Measurements from ENCODE around the gene SLC35A3. TPM values are rescaled to one million over a fixed set of nuclear protein-coding genes. Genes with fewer than 3 reads are reported as not detected.
A peak's percentile ranks its signal among the peaks of the same experiment; 100 is the strongest.
"Not testable (repeated sequence)": the region's sequence is repeated elsewhere in the genome, so short reads cannot be mapped to it uniquely, and the experiment has no call there.

The SLC35A3 gene
- total and polyA plus RNA-seq, 9 donors: 8.7 to 17.7 (median 12.6) TPM

DNA sequence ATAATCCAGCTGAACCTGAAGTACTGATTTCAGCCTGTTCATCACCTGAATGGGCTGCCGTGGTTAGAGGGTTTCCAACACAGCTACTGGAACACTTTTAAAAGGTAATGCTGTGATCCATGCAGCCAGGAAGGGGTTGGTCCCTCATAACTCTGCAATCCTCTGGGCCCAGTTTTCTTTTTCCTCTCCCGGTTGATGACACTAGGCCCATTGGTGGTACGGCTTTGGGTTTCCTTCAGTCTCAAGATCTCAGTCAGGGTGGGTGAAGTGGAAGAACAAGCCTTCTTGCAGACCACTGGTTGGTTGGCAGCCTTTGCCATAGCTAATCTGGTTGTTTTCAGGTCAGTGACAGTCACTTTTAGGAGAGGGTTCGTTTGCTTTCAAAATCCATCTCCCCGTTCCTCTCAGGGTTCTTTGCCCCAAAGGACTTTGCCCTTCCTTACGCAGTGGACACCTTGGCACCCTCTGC, 502 bp upstream of the SLC35A3 start:
- Histone ChIP-seq H3K36me3 (ENCODE audit: control insufficient read depth, insufficient read depth, low read length) (no peaks in the 10 kb centered on the region), H3K27me3 (ENCODE audit: control insufficient read depth, insufficient read depth, low read length) (no peaks in the 10 kb centered on the region), H3K9me3 (replicated peaks; ENCODE audit: control insufficient read depth, low read depth, low read length) (no peaks in the 10 kb centered on the region), H3K27ac (ENCODE audit: low read length) (peak overlapping the region; percentile 62), H3K4me3 (ENCODE audit: low read length) (peak overlapping the region; percentile 81), H3K4me1 (ENCODE audit: control insufficient read depth, insufficient read depth, low read length) (peaks cover 5% of the 10 kb centered on the region)
- no peak for DNase-seq
- no CpG with 5 or more reads among the region's 6 CpGs for WGBS (ENCODE audit: insufficient coverage)

DNA sequence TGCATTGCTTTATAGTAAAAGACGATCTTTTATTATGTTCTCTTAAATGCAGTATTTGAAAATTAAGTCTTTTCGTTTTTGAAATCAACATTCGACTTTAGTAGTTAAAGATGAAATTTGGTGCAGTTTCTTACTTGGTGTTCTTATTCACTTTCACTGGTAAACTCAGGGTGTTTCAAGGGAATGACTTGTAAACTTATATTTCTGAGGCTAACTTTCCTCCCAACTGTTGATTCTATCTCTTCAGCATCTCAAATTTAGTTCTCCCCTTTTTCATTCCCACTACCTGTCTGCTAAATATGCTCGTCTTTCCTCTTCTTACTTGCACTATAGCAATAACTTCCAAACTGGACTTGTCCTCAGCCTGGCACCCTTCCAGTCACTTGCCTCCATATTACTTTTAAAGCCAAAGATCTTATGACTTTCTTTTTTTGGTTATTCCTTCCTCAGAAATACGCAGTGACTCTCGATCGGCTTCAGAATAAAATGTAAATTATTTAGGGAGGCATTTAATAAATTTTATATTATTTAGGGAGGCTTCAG, 988 bp downstream of the SLC35A3 start:
- H3K4me1 ChIP-seq (ENCODE audit: control insufficient read depth, insufficient read depth, low read length): peaks cover 5% of the 10 kb centered on the region
- H3K27ac ChIP-seq (ENCODE audit: low read length): no peak overlapping the region
- H3K4me3 ChIP-seq (ENCODE audit: low read length): peak overlapping the region; percentile 81
- no peaks in the 10 kb centered on the region for H3K27me3 ChIP-seq (ENCODE audit: control insufficient read depth, insufficient read depth, low read length)
- 43% methylated on average over 1 of the region's 7 CpGs for WGBS (ENCODE audit: insufficient coverage)
- no peak for DNase-seq
- no peaks in the 10 kb centered on the region for H3K9me3 ChIP-seq (replicated peaks; ENCODE audit: control insufficient read depth, low read depth, low read length)
- H3K36me3 ChIP-seq (ENCODE audit: control insufficient read depth, insufficient read depth, low read length): no peaks in the 10 kb centered on the region

DNA sequence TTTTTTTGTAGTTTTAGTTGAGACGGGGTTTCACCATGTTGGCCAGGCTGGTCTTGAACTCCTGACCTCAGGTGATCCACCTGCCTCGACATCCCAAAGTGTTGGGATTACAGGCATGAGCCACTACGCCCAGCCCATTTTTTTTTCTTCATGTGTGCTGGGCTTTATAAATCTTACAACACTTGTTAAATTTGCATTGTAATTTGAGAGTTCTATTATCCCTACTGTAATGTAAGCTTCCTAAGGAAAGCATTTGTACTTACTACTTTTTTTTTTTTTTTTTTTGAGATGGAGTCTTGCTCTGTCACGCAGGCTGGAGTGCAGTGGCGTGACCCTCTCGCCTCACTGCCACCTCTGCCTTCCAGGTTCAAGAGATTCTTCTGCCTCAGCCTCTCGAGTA, 2.3 kb downstream of the SLC35A3 start:
- H3K27me3 ChIP-seq (ENCODE audit: control insufficient read depth, insufficient read depth, low read length); H3K9me3 ChIP-seq (replicated peaks; ENCODE audit: control insufficient read depth, low read depth, low read length); H3K4me1 ChIP-seq (ENCODE audit: control insufficient read depth, insufficient read depth, low read length); H3K4me3 ChIP-seq (ENCODE audit: low read length); DNase-seq; H3K36me3 ChIP-seq (ENCODE audit: control insufficient read depth, insufficient read depth, low read length); H3K27ac ChIP-seq (ENCODE audit: low read length): not testable (repeated sequence)
- WGBS (ENCODE audit: insufficient coverage): 80% methylated on average over 1 of the region's 7 CpGs

DNA sequence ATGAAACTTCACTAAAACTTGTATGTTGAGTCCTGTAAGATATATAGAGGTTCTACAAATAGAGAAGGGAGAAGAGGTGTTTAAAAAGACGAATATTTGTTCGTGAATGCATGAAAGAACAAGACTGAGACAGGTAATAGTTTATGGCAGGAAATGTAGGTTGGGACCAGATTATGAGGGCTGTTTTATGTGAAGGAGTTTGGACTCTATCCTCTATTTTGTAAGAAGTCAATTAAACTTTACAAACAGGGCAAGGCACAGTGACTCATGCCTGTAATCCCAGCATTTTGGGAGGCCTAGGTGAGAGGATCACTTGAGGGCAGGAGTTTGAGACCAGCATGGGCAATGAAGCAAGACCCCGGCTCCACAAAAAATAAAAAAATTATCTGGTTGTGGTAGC, 5.7 kb downstream of the SLC35A3 start:
- no peaks in the 10 kb centered on the region for H3K9me3 ChIP-seq (replicated peaks; ENCODE audit: control insufficient read depth, low read depth, low read length)
- DNase-seq: no peak
- no peak overlapping the region for H3K4me3 ChIP-seq (ENCODE audit: low read length)
- H3K4me1 ChIP-seq (ENCODE audit: control insufficient read depth, insufficient read depth, low read length): no peaks in the 10 kb centered on the region
- H3K27ac ChIP-seq (ENCODE audit: low read length): no peak overlapping the region
- no peaks in the 10 kb centered on the region for H3K27me3 ChIP-seq (ENCODE audit: control insufficient read depth, insufficient read depth, low read length)
- 100% methylated on average over 1 of the region's 3 CpGs for WGBS (ENCODE audit: insufficient coverage)
- H3K36me3 ChIP-seq (ENCODE audit: control insufficient read depth, insufficient read depth, low read length): peaks cover 2% of the 10 kb centered on the region

DNA sequence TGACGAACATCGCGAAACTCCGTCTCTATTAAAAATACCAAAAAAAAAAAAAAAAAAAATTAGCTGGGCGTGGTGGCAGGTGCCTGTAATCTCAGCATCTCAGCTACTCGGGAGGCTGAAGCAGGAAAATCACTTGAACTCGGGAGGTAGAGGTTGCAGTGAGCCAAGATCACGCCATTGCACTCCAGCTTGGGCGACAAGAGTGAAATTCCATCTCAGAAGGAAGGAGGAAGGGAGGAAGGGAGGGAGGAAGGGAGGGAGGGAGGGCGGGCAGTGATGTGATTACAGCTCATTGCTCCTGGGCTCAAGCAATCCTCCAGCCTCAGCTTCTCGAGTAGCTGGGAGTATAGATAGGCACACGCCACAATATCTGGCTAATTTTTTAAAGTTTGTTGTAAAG, 7.5 kb downstream of the SLC35A3 start:
- WGBS (ENCODE audit: insufficient coverage): 73% methylated on average over 7 of the region's 12 CpGs
- H3K4me1 ChIP-seq (ENCODE audit: control insufficient read depth, insufficient read depth, low read length); DNase-seq; H3K9me3 ChIP-seq (replicated peaks; ENCODE audit: control insufficient read depth, low read depth, low read length); H3K36me3 ChIP-seq (ENCODE audit: control insufficient read depth, insufficient read depth, low read length); H3K4me3 ChIP-seq (ENCODE audit: low read length); H3K27ac ChIP-seq (ENCODE audit: low read length); H3K27me3 ChIP-seq (ENCODE audit: control insufficient read depth, insufficient read depth, low read length): not testable (repeated sequence)

DNA sequence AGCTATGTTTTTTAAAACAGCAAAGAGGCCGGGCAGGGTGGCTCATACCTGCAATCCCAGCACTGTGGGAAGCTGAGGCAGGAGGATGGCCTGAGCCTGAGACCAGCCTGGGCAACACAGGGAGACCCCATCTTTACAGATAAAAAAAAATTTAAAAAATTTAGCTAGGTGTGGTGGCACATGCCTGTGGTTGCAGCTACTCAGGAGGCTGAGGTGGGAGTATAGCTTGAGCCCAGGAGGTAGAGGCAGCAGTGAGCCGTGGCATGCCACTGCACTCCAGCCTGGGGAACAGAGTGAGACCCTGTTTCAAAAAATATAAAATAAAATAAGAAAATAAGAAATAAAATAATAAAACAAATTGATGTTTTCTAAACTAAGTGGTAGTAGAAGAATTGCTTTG, 8.4 kb downstream of the SLC35A3 start:
- no CpG with 5 or more reads among the region's 2 CpGs for WGBS (ENCODE audit: insufficient coverage)
- H3K4me1 ChIP-seq (ENCODE audit: control insufficient read depth, insufficient read depth, low read length): no peaks in the 10 kb centered on the region
- peaks cover 2% of the 10 kb centered on the region for H3K36me3 ChIP-seq (ENCODE audit: control insufficient read depth, insufficient read depth, low read length)
- H3K27me3 ChIP-seq (ENCODE audit: control insufficient read depth, insufficient read depth, low read length): no peaks in the 10 kb centered on the region
- H3K4me3 ChIP-seq (ENCODE audit: low read length): no peak overlapping the region
- H3K27ac ChIP-seq (ENCODE audit: low read length): no peak overlapping the region
- H3K9me3 ChIP-seq (replicated peaks; ENCODE audit: control insufficient read depth, low read depth, low read length): no peaks in the 10 kb centered on the region
- DNase-seq: no peak

DNA sequence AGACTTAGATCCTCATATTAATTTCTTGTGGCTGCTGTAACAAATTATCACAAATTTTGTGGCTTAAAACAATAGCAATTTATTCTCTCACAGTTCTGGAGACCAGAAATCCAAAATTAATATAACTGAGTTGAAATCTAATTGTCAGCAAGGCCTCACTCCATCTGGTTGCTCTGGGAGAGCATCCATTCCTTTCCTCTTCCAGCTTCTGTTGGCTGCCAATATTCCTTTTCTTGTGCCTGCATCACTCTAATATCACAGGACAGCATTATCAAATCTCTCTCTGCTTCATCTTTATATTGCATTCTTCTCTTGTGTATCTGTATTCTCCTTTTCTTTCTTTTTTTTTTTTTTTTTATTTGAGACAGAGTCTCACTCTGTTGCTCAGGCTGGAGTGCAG, 9.3 kb downstream of the SLC35A3 start:
- Histone ChIP-seq H3K27me3 (ENCODE audit: control insufficient read depth, insufficient read depth, low read length) (no peaks in the 10 kb centered on the region), H3K27ac (ENCODE audit: low read length) (no peak overlapping the region), H3K4me3 (ENCODE audit: low read length) (no peak overlapping the region), H3K4me1 (ENCODE audit: control insufficient read depth, insufficient read depth, low read length) (no peaks in the 10 kb centered on the region), H3K9me3 (replicated peaks; ENCODE audit: control insufficient read depth, low read depth, low read length) (no peaks in the 10 kb centered on the region), H3K36me3 (ENCODE audit: control insufficient read depth, insufficient read depth, low read length) (peaks cover 2% of the 10 kb centered on the region)
- peak; percentile 59 for DNase-seq

DNA sequence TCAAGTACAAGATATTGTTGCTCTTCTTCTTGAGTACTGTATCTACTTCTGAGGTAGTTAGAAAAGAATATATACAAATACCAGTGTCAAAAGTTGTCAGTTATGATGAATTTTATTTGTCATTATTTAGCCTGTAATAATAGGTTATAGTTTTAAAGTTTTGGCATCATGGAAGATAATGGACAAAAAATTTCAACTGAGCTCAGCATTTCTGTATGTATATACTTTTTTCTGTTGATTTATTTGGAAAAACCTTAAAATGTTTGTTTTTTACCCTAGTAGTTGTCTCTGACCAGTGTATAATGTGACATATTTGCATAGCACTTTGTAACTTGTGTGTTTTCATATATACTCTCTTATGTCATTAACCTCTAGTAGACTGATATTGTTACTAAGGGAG, 11.1 kb downstream of the SLC35A3 start:
- Histone ChIP-seq H3K4me1 (ENCODE audit: control insufficient read depth, insufficient read depth, low read length) (no peaks in the 10 kb centered on the region), H3K9me3 (replicated peaks; ENCODE audit: control insufficient read depth, low read depth, low read length) (no peaks in the 10 kb centered on the region), H3K27me3 (ENCODE audit: control insufficient read depth, insufficient read depth, low read length) (no peaks in the 10 kb centered on the region), H3K4me3 (ENCODE audit: low read length) (no peak overlapping the region), H3K27ac (ENCODE audit: low read length) (no peak overlapping the region), H3K36me3 (ENCODE audit: control insufficient read depth, insufficient read depth, low read length) (peaks cover 2% of the 10 kb centered on the region)
- no peak for DNase-seq

DNA sequence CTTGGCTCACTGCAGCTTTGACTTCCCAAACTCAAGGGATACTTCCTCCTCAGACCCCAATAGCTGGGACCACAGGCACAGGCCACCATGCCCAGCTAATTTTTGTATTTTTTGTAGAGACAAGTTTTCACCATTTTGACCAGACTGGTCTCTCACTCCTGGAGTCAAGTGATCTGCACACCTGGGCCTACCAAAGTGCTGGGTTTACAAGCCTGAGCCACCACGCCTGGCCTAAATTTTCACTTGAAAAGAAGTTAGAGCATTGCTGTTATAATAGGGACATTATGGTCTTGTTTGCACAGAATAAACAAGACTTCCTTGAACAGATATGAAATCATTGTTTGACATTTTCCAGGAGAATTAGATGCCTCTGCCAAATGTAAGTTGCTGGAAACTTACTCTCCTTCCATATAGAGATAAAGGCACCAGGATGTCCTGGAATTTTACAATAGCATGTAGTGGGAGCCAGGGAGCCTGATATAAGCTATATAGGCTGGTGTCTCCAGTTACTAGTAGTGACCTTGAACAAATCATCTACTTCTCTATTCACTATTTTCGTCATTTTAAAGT, 16.9 kb downstream of the SLC35A3 start:
- Histone ChIP-seq H3K36me3 (ENCODE audit: control insufficient read depth, insufficient read depth, low read length) (no peaks in the 10 kb centered on the region), H3K4me1 (ENCODE audit: control insufficient read depth, insufficient read depth, low read length) (no peaks in the 10 kb centered on the region), H3K4me3 (ENCODE audit: low read length) (no peak overlapping the region), H3K27ac (ENCODE audit: low read length) (no peak overlapping the region), H3K27me3 (ENCODE audit: control insufficient read depth, insufficient read depth, low read length) (no peaks in the 10 kb centered on the region), H3K9me3 (replicated peaks; ENCODE audit: control insufficient read depth, low read depth, low read length) (peaks cover 6% of the 10 kb centered on the region)
- WGBS (ENCODE audit: insufficient coverage): no CpG with 5 or more reads among the region's 2 CpGs
- DNase-seq: peak; percentile 3

DNA sequence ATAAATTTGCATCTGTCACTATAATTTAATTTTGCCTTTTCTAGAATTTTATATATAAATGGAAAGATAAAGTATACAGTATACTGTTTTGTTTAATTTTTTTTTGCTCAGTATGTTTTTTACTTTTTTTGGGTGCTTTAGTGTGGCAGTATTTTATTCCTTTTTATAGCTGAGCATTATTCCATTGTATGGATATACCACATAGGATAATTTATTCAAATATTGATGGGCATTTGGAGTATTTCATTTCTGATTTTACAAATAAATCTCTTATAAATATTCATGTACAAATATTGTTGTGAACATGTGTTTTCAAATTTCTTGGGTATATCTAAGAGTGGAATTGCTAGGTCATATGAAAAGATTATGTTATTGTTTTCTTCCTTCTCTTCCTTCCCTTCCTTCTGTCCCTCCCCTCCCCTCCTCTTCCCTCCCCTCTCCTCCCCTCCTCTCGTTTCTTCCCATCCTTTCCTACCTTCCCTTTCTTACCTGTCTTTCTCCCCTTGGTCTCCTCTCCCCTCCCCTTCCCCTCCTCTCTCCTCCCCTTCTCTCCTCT, 18.5 kb downstream of the SLC35A3 start:
- H3K4me3 ChIP-seq (ENCODE audit: low read length): no peak overlapping the region
- 83% methylated on average over 1 of the region's 1 CpG for WGBS (ENCODE audit: insufficient coverage)
- no peak for DNase-seq
- H3K4me1 ChIP-seq (ENCODE audit: control insufficient read depth, insufficient read depth, low read length): no peaks in the 10 kb centered on the region
- H3K36me3 ChIP-seq (ENCODE audit: control insufficient read depth, insufficient read depth, low read length): no peaks in the 10 kb centered on the region
- H3K27ac ChIP-seq (ENCODE audit: low read length): no peak overlapping the region
- H3K27me3 ChIP-seq (ENCODE audit: control insufficient read depth, insufficient read depth, low read length): no peaks in the 10 kb centered on the region
- H3K9me3 ChIP-seq (replicated peaks; ENCODE audit: control insufficient read depth, low read depth, low read length): peaks cover 8% of the 10 kb centered on the region

Measured in muscle of leg (tissue), 11 donors.